OCI-LY7 (cell line): ENCODE measurements around the gene PALLD. TPM values are rescaled to one million over a fixed set of nuclear protein-coding genes. Genes with fewer than 3 reads are reported as not detected.

Experiments
- BruUV-seq: library from RNA; stranded (reverse); fragments of 400-500 nt; replicated peaks from 2 replicates; lab custom pipeline; 2021; lab: Mats Ljungman, UMichigan
- CTCF ChIA-PET: fragments of 300-600 bp; sonication (Branson Sonifier 250); formaldehyde crosslinking; loops from one replicate; lab custom pipeline; 2022; ENCODE audit warnings: antibody characterized with exemption; ENCODE audit not compliant: unreplicated experiment; lab: Charles Lee
- POLR2A ChIA-PET: fragments of 300-600 bp; sonication (Branson Sonifier 250); formaldehyde crosslinking; loops from one replicate; lab custom pipeline; 2022; ENCODE audit warnings: antibody characterized with exemption; lab: Charles Lee
- DNase-seq: peaks from one replicate; pipeline ENCODE4 v3.0.0-alpha.2; 2015; ENCODE audit warnings: low spot score
- H2AFZ ChIP-seq: fragments of 200-600 bp; sonication (generic), shearing (Covaris generic); 2 replicates; pipeline ENCODE4 v1.6.1; 2014; ENCODE audit warnings: mild to moderate bottlenecking, antibody characterized with exemption, low read length, moderate library complexity
- H3K27ac ChIP-seq: fragments of 200-600 bp; sonication (generic); 2 replicates; pipeline ENCODE4 v1.5.1; 2014; ENCODE audit warnings: mixed run types, low read depth, mild to moderate bottlenecking, moderate library complexity, low read length, inconsistent platforms; ENCODE audit not compliant: poor library complexity, severe bottlenecking
- H3K36me3 ChIP-seq: fragments of 200-600 bp; sonication (generic); 2 replicates; pipeline ENCODE4 v1.6.1; 2014; ENCODE audit warnings: mild to moderate bottlenecking, antibody characterized with exemption, low read length, moderate library complexity, mixed read lengths; ENCODE audit not compliant: insufficient read depth
- H3K4me1 ChIP-seq: fragments of 200-600 bp; sonication (generic); 2 replicates; pipeline ENCODE4 v1.5.1; 2014; ENCODE audit warnings: mild to moderate bottlenecking, low read length; ENCODE audit not compliant: insufficient read depth, poor library complexity, severe bottlenecking
- H3K4me2 ChIP-seq: fragments of 200-600 bp; sonication (generic); 2 replicates; pipeline ENCODE4 v1.6.1; 2014; ENCODE audit warnings: mild to moderate bottlenecking, low read length
- H3K4me3 ChIP-seq: fragments of 200-600 bp; sonication (generic); 2 replicates; pipeline ENCODE4 v1.5.1; 2014; ENCODE audit warnings: mild to moderate bottlenecking, low read depth, low read length; ENCODE audit not compliant: poor library complexity, severe bottlenecking
- H3K79me2 ChIP-seq: fragments of 200-600 bp; sonication (generic); 2 replicates; pipeline ENCODE4 v1.6.1; 2016; ENCODE audit warnings: low read depth, mild to moderate bottlenecking, low read length, moderate library complexity, mixed read lengths; ENCODE audit not compliant: insufficient read depth
- H3K9me2 ChIP-seq: fragments of 200-600 bp; sonication (generic); 2 replicates; pipeline ENCODE4 v1.6.1; 2016; ENCODE audit warnings: mild to moderate bottlenecking, low read length, mixed read lengths; ENCODE audit not compliant: insufficient read depth
- H3K9me3 ChIP-seq: fragments of 200-600 bp; sonication (generic); 2 replicates; pipeline ENCODE4 v1.6.1; 2014; ENCODE audit warnings: mild to moderate bottlenecking, mixed run types, low read length, mixed read lengths
- H4K20me1 ChIP-seq: fragments of 200-600 bp; sonication (generic); 2 replicates; pipeline ENCODE4 v1.6.1; 2014; ENCODE audit warnings: mild to moderate bottlenecking, antibody characterized with exemption, low read length, moderate library complexity, mixed read lengths; ENCODE audit not compliant: insufficient read depth
- EZH2phosphoT487 ChIP-seq: fragments of 200-600 bp; sonication (generic); IDR thresholded peaks from 2 replicates; pipeline ENCODE4 v1.6.1; 2018; ENCODE audit warnings: low read depth, borderline replicate concordance, mild to moderate bottlenecking, mixed run types, antibody characterized with exemption, low read length, moderate library complexity, mixed read lengths
- intact Hi-C: fragments of 100-400 bp; cut with micrococcal nuclease; formaldehyde crosslinking; loops from one replicate; pipeline ENCODE4 v1.10.0; 2022; ENCODE audit not compliant: unreplicated experiment
- total RNA-seq, 2 experiments: library from RNA; depleted of rRNA in 1 of 2; stranded (reverse); fragments of >200 nt in 1 of 2; shearing (Covaris generic) in 1 of 2; gene quantifications; 2 replicates each; pipeline ENCODE4 v1.2.3, GENCODE V29; 2014 to 2022
- TF ChIP-seq, protein P1 (sequence below): fragments of 200-600 bp; sonication (generic); conservative IDR thresholded peaks from 2 replicates; pipeline ENCODE4 v1.5.1; 2014; ENCODE audit warnings: mild to moderate bottlenecking, antibody characterized with exemption, low read length, moderate library complexity, mixed read lengths

PALLD gene
- total RNA-seq, 2 experiments from 2014 or later: 0.73 to 2.8 TPM

DNA sequence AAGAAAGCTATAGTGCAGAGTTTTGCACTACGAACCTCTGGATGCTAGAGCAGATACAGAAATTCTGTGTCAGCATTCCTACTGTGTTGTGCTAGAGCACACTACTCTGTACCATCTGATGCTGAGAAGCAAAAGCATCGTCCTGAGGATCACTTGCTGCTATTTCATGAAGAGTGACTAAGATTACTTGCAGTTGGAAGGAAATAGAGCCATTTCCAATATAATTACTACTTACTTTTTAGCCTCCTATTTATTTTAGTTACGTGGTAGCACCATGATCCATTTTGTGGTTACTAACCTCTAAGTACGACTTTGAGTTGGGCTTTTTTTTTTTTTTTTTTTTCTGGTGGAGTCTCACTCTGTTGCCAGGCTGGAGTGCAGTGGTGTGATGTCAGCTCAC, 226.7 kb downstream of the PALLD start:
- no peak overlapping the region for H2AFZ ChIP-seq
- ChIA-PET CTCF (no interaction called here), POLR2A (no interaction called here)
- intact Hi-C loops: no loop called here
- no peak for DNase-seq
- no peaks in the 10 kb centered on the region for H3K4me1 ChIP-seq
- no peaks in the 10 kb centered on the region for H3K9me2 ChIP-seq
- no peak overlapping the region for H3K4me2 ChIP-seq
- H3K4me3 ChIP-seq: no peak overlapping the region
- no TSS peak for BruUV-seq
- no peaks in the 10 kb centered on the region for H4K20me1 ChIP-seq
- no peak overlapping the region for H3K27ac ChIP-seq
- no peaks in the 10 kb centered on the region for H3K9me3 ChIP-seq
- no peaks in the 10 kb centered on the region for H3K36me3 ChIP-seq
- TF ChIP-seq, protein P1, sequence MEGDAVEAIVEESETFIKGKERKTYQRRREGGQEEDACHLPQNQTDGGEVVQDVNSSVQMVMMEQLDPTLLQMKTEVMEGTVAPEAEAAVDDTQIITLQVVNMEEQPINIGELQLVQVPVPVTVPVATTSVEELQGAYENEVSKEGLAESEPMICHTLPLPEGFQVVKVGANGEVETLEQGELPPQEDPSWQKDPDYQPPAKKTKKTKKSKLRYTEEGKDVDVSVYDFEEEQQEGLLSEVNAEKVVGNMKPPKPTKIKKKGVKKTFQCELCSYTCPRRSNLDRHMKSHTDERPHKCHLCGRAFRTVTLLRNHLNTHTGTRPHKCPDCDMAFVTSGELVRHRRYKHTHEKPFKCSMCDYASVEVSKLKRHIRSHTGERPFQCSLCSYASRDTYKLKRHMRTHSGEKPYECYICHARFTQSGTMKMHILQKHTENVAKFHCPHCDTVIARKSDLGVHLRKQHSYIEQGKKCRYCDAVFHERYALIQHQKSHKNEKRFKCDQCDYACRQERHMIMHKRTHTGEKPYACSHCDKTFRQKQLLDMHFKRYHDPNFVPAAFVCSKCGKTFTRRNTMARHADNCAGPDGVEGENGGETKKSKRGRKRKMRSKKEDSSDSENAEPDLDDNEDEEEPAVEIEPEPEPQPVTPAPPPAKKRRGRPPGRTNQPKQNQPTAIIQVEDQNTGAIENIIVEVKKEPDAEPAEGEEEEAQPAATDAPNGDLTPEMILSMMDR: no peak
- TF ChIP-seq EZH2phosphoT487: no peak
- no peaks in the 10 kb centered on the region for H3K79me2 ChIP-seq

DNA sequence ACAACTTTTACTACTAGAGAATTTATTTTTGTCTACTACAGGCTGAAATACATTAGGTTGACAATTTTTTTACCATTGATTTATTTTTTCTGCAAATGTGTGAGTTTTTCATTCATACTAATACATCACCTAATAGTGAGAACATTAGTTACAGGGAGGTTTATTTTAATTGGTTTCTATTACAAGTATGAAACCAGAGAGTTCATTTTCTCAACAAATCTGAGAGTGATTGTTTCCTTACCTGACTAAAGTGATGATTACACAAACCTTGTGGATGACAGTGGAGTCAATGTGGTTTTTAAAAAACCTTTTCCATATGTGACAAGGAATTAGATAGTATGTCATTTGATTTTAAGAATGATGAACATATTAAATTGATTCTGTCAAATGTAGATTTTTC, 227.4 kb downstream of the PALLD start:
- H2AFZ ChIP-seq: no peak overlapping the region
- H3K27ac ChIP-seq: no peak overlapping the region
- no peaks in the 10 kb centered on the region for H3K36me3 ChIP-seq
- H3K4me3 ChIP-seq: no peak overlapping the region
- CTCF ChIA-PET: no interaction called here
- no peak overlapping the region for H3K4me2 ChIP-seq
- no peaks in the 10 kb centered on the region for H3K9me2 ChIP-seq
- BruUV-seq: no TSS peak
- DNase-seq: no peak
- H3K79me2 ChIP-seq: no peaks in the 10 kb centered on the region
- H4K20me1 ChIP-seq: no peaks in the 10 kb centered on the region
- H3K4me1 ChIP-seq: no peaks in the 10 kb centered on the region
- intact Hi-C loops: no loop called here
- POLR2A ChIA-PET: no interaction called here
- no peaks in the 10 kb centered on the region for H3K9me3 ChIP-seq
- TF ChIP-seq EZH2phosphoT487: no peak
- TF ChIP-seq, protein P1: no peak

DNA sequence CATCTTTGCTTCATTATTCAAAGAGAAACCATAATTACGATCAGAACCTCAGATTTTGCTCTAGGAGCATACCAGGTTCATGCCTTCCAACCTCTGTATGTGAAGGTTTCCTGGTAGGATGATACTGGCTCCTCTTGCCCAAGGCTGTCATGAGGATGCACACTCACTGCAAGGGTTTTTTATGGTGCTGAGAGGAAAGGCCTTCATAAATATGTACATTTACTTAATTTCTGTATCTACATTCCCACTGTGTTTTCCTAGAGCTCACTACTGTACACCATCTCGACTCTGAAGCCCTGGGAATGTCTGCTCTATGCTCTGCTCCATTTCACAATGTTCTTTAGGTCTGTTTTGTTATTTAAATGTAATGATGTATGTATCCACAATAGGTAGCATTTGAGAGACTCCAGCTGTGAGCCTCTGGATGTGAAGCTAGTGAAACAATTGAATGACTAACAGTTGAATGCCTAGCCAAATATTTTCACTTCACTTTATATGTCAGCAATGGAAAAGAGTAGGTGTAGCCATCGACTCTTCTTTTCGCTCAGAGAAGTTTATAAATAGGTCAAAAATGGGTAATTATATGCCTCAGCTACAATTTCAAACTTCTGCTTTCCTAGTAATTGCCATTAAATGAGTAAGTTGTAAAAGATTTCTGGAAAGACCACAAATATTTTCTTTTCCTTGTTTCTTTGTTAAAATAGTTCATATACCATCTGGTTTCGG, 228.0 kb downstream of the PALLD start:
- TF ChIP-seq EZH2phosphoT487: no peak
- TF ChIP-seq, protein P1: no peak
- Histone ChIP-seq H4K20me1 (no peaks in the 10 kb centered on the region), H3K9me3 (no peaks in the 10 kb centered on the region), H3K27ac (no peak overlapping the region), H3K4me3 (no peak overlapping the region), H3K79me2 (no peaks in the 10 kb centered on the region), H2AFZ (no peak overlapping the region), H3K9me2 (no peaks in the 10 kb centered on the region), H3K36me3 (no peaks in the 10 kb centered on the region), H3K4me1 (no peaks in the 10 kb centered on the region), H3K4me2 (no peak overlapping the region)
- POLR2A ChIA-PET: no interaction called here
- no TSS peak for BruUV-seq
- intact Hi-C loops: no loop called here
- CTCF ChIA-PET: no interaction called here
- DNase-seq: no peak
